ENCODE measurements around the gene THOC2.

The THOC2 gene

DNA sequence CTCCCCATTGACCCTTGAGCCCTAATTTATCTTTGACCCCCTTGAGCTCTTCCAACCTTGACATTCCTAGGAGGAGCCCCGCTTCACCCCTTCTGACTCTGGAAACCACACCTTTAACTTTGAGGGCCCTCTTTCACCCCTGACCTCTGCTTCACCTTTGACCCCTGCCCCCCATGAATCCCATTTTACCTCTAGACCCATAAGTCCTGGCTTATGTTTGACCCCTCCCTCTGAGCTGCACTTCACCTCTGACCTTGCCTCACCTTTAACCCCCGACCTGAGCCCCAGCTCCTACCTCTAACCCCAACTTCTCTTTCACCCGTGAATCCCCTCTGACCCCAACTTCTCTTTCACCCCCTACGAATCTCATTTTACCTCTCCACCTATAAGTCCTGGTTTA lies 169.7 kb downstream of the THOC2 start:
- no peak for ATAC-seq
- DNase-seq, result no peak

DNA sequence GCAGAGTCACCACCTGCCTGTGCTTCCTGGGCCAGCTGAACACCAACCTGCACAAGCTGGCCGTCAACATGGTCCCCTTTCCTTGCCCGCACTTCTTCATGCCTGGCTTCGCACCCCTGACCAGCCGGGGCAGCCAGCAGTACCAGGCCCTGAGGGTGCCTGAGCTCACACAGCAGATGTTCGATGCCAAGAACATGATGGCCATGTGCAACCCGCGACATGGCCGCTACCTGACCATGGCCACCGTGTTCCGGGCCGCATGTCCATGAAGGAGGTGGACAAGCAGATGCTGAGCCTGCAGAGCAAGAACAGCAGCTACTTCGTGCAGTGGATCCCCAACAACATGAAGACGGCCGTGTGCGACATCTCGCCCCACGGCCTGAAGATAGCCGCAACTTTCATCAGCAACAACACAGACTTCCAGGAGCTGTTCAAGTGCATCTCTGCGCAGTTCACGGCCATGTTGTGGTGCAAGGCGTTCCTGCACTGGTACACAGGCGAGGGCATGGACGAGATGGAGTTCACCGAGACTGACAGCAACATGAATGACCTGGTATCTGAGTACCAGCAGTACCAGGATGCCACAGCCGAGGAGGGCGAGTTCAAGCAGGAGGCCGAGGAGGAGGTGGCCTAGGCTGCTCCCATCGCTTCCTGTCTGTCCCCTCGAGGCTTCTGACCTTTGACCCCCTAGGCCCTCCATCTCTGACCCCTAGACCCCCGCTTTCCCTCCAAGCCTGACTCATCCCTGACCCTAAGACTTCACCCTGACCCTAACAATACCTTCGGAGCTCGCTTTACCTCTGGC lies 170.3 kb downstream of the THOC2 start:
- DNase-seq (no peak), ATAC-seq (no peak)

DNA sequence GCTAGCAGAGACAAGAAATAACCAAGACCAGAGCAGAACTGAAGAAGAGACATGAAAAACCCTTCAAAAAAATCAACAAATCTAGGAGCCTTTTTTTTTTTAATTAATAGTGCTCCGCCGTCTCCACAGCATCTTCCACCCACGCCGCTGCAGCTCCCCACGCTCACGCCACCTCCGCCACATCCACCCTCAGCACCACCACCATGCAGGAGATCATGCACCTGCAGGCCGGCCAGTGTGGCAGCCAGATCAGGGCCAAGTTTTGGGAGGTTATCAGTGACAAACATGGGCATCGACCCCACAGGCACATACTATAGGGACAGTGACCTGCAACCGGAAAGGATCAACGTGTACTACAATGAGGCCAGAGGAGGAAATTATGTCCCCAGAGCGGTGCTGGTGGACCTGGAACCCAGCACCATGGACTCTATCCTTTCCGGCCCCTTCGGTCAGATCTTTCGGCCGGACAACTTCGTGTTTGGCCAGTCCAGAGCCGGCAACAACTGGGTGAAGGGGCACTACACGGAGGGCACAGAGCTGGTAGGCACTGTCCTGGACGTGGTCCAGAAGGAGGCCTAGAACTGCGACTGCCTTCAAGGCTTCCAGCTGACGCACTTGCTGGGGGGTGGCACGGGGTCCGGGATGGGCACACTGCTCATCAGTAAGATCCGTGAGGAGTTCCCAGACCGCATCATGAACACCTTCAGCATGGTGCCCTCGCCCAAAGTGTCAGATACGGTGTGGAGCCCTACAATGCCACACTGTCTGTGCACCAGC lies 171.2 kb downstream of the THOC2 start:
- DNase-seq, result no peak
- ATAC-seq, result no peak

DNA sequence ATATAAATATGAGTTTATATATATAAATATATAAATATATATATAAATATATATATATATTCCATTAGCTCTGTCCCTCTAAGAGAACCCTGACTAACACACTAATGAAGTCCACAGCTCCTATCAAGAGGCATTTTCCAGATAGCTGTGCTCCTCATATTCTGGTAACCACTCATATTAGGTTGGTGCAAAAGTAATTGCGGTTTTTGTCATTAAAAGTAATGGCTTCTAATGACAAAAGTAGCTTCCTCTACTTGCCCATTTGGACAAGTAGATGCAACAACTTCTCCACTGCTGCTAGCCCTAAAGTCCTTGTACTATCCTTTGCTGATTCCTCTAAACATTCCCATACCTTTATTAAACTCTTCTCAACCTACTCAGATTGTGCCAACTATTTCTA lies 182.0 kb downstream of the THOC2 start:
- ATAC-seq, result no peak

More for the DNA sequence above, 182.0 kb downstream of the THOC2 start:
- no peak for DNase-seq

Measured in stimulated activated naive CD8-positive, alpha-beta T cell treated with anti-CD3 and anti-CD28 coated beads, Interleukin-15, Interleukin-2, amounts not matched to agents 100 U/mL and 50 U/mL, for 24 hours (primary cell).